Ovary (tissue), 3 donors: ENCODE data around the gene ANTXR1.

ENCODE experiments used
- CTCF ChIP-seq, 3 donors: fragments of 450-650 bp in 2 of 3; fragments of 200-600 bp in 1 of 3; IDR thresholded peaks; one replicate each; pipeline versions ENCODE4 v1.5.1 to v1.8.0; 2016 to 2022; ENCODE audit warnings: antibody characterized with exemption in 3 of 3, mild to moderate bottlenecking in 1 of 3
- POLR2A ChIP-seq: fragments of 450-650 bp; IDR thresholded peaks from one replicate; pipeline ENCODE4 v1.6.1; 2017; ENCODE audit warnings: antibody characterized with exemption, mild to moderate bottlenecking, moderate library complexity
- donor health status: DM: no; HTN: no; CAD: no.

GRCh38 chr2:69090820-69091219 lies 77.8 kb downstream of the ANTXR1 start:
- TF ChIP-seq CTCF (IDR thresholded peaks at IDR 0.05) = no peak
- TF ChIP-seq POLR2A = no peak
